ENCODE measurements around the gene C1orf174.
A peak's percentile ranks its signal among the peaks of the same experiment; 100 is the strongest.

C1orf174 gene

GRCh38 chr1:3900150-3900968, at the start of gene C1orf174:
Gene C1orf174 (minus strand): TSS chr1:3900272. CDS start chr1:3900186, 86 bp downstream.
- peak; percentile 91 to 94 for DNase-seq

GRCh38 chr1:3948344-3948743, 48.3 kb upstream of the C1orf174 start:
- no peak for DNase-seq

- DNase-seq: no peak
These were observed 46.1 kb upstream of the C1orf174 start for GRCh38 chr1:3945916-3946840.

GRCh38 chr1:3945222-3945621, 45.1 kb upstream of the C1orf174 start:
- DNase-seq: no peak

GRCh38 chr1:3944578-3945125, 44.6 kb upstream of the C1orf174 start:
- no peak for DNase-seq

- no peak for DNase-seq
These were observed 43.9 kb upstream of the C1orf174 start for GRCh38 chr1:3943806-3944577.

- DNase-seq: no peak
These were observed 43.0 kb upstream of the C1orf174 start for GRCh38 chr1:3943123-3943431.

- DNase-seq: no peak
These were observed 42.5 kb upstream of the C1orf174 start for GRCh38 chr1:3942416-3943122.

GRCh38 chr1:3940754-3941345, 40.8 kb upstream of the C1orf174 start:
- no peak for DNase-seq

- DNase-seq: no peak
These were observed 40.1 kb upstream of the C1orf174 start for GRCh38 chr1:3940081-3940753.

GRCh38 chr1:3939242-3940080, 39.4 kb upstream of the C1orf174 start:
- DNase-seq: no peak

- no peak for DNase-seq
These were observed 32.3 kb upstream of the C1orf174 start for GRCh38 chr1:3932156-3932919.

GRCh38 chr1:3931007-3931912, 31.2 kb upstream of the C1orf174 start:
- no peak for DNase-seq

- DNase-seq: no peak
These were observed 30.4 kb upstream of the C1orf174 start for GRCh38 chr1:3930301-3931006.

GRCh38 chr1:3929126-3929525, 29.1 kb upstream of the C1orf174 start:
- no peak for DNase-seq

- no peak for DNase-seq
These were observed 28.5 kb upstream of the C1orf174 start for GRCh38 chr1:3928586-3928985.

GRCh38 chr1:3926956-3927355, 26.9 kb upstream of the C1orf174 start:
- DNase-seq: no peak

- DNase-seq: no peak
These were observed 25.7 kb upstream of the C1orf174 start for GRCh38 chr1:3925762-3926161.

Measured in Kasumi-1 (cell line).